OCI-LY1 (cell line): ENCODE results near the gene IDS.

Experiments
- EZH2 ChIP-seq: fragments of 200-600 bp; sonication (generic), shearing (Covaris generic); IDR thresholded peaks from 2 replicates; pipeline ENCODE4 v1.8.0; 2017; ENCODE audit warnings: borderline replicate concordance, mixed run types, mild to moderate bottlenecking, antibody characterized with exemption, low read length, moderate library complexity, mixed read lengths
- TF ChIP-seq, protein P1 (sequence below): fragments of 200-600 bp; sonication (generic), shearing (Covaris generic); IDR thresholded peaks from 2 replicates; pipeline ENCODE4 v1.5.1; 2017; ENCODE audit warnings: mild to moderate bottlenecking, antibody characterized with exemption, low read length, moderate library complexity, mixed read lengths

DNA sequence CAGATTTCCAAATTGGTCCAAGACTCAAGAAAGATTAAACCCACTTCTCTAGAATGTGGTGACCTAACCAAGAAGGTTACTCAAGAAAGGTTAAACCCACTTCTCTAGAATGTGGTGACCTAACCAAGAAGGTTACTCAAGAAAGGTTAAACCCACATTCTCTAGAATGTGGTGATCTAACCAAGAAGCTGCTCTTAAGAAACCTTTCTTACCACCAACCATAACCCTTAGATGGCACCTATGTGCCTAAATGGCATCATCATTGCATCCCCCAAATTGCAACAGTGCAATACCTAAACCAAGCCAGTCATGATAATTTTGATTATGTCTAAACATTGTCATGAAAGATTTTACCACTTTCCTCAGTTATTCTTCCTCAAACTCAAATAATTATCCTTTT lies 49.2 kb downstream of the IDS start:
- TF ChIP-seq, protein P1, sequence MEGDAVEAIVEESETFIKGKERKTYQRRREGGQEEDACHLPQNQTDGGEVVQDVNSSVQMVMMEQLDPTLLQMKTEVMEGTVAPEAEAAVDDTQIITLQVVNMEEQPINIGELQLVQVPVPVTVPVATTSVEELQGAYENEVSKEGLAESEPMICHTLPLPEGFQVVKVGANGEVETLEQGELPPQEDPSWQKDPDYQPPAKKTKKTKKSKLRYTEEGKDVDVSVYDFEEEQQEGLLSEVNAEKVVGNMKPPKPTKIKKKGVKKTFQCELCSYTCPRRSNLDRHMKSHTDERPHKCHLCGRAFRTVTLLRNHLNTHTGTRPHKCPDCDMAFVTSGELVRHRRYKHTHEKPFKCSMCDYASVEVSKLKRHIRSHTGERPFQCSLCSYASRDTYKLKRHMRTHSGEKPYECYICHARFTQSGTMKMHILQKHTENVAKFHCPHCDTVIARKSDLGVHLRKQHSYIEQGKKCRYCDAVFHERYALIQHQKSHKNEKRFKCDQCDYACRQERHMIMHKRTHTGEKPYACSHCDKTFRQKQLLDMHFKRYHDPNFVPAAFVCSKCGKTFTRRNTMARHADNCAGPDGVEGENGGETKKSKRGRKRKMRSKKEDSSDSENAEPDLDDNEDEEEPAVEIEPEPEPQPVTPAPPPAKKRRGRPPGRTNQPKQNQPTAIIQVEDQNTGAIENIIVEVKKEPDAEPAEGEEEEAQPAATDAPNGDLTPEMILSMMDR, result no peak
- no peak for TF ChIP-seq EZH2
